ENCODE measurements around the gene EFNA5. TPM values are rescaled to one million over a fixed set of nuclear protein-coding genes. Genes with fewer than 3 reads are reported as not detected.
A peak's percentile ranks its signal among the peaks of the same experiment; 100 is the strongest.

The EFNA5 gene
- total RNA-seq, 1 experiment from 2014 or later = 51.2 TPM

- POLR2A ChIA-PET = interaction anchor here (0.9 to 2.0 kb wide), 2 partner anchors 12 to 186 kb away, joined by 3 to 9 read pairs; no protein-coding TSS in a partner anchor
- no peak for TF ChIP-seq CTCF (IDR thresholded peaks at IDR 0.05; ENCODE audit: unreplicated experiment)
- Mint-ChIP-seq H3K36me3 (ENCODE audit: insufficient read depth, unreplicated experiment) (peaks cover 24% of the 10 kb centered on the region), H3K4me1 (ENCODE audit: insufficient read depth, unreplicated experiment) (peaks cover 57% of the 10 kb centered on the region), H3K27me3 (ENCODE audit: insufficient read depth, unreplicated experiment) (no peaks in the 10 kb centered on the region), H3K27ac (ENCODE audit: low read depth, unreplicated experiment) (no peak overlapping the region), H3K4me3 (ENCODE audit: unreplicated experiment) (no peak overlapping the region), H3K9me3 (ENCODE audit: unreplicated experiment) (no peaks in the 10 kb centered on the region)
- no TSS peak for BruUV-seq (replicated peaks)
- intact Hi-C loops (cut with micrococcal nuclease) = no loop called here
- DNase-seq (ENCODE audit: unreplicated experiment) = no peak
- CTCF ChIA-PET = interaction anchor here (0.6 to 1.1 kb wide), 2 partner anchors 20 to 113 kb away, joined by 3 read pairs; no protein-coding TSS in a partner anchor
Measured at GRCh38 chr5:107391787-107392186, 278.9 kb downstream of the EFNA5 start.

DNA sequence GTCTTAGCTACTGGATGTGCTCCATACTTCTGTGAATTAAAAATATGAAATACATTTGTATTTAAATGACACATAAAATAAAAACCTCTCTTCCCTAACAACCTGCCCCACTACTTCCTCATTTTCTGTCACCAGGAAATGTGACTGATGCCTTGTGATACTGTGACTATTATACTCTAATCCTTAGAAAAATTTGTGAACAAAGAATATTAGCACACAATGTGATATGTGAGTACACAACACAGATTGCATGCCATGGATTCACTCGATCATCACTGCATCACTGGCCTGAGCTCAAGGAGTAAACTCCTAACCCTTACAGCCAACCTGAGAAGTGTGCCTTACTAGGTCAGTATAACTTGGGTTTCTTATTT is 281.0 kb downstream of the EFNA5 start:
- Mint-ChIP-seq H3K4me1 (ENCODE audit: insufficient read depth, unreplicated experiment) (peaks cover 49% of the 10 kb centered on the region), H3K27me3 (ENCODE audit: insufficient read depth, unreplicated experiment) (no peaks in the 10 kb centered on the region), H3K36me3 (ENCODE audit: insufficient read depth, unreplicated experiment) (peaks cover 32% of the 10 kb centered on the region), H3K9me3 (ENCODE audit: unreplicated experiment) (no peaks in the 10 kb centered on the region), H3K27ac (ENCODE audit: low read depth, unreplicated experiment) (no peak overlapping the region), H3K4me3 (ENCODE audit: unreplicated experiment) (no peak overlapping the region)
- BruUV-seq (replicated peaks) = no TSS peak
- DNase-seq (ENCODE audit: unreplicated experiment) = no peak
- ChIA-PET POLR2A (interaction anchor here (0.8 to 4.2 kb wide), 18 partner anchors 7 to 282 kb away, joined by 3 to 31 read pairs (median 4); no protein-coding TSS in a partner anchor), CTCF (interaction anchor here (0.7 to 1.2 kb wide), 8 partner anchors 10 to 291 kb away, joined by 3 to 5 read pairs (median 3); no protein-coding TSS in a partner anchor)
- no peak for TF ChIP-seq CTCF (IDR thresholded peaks at IDR 0.05; ENCODE audit: unreplicated experiment)
- intact Hi-C loops (cut with micrococcal nuclease) = loop anchor here (2.0 kb wide), 3 partner anchors 41 to 283 kb away; no protein-coding TSS in a partner anchor

DNA sequence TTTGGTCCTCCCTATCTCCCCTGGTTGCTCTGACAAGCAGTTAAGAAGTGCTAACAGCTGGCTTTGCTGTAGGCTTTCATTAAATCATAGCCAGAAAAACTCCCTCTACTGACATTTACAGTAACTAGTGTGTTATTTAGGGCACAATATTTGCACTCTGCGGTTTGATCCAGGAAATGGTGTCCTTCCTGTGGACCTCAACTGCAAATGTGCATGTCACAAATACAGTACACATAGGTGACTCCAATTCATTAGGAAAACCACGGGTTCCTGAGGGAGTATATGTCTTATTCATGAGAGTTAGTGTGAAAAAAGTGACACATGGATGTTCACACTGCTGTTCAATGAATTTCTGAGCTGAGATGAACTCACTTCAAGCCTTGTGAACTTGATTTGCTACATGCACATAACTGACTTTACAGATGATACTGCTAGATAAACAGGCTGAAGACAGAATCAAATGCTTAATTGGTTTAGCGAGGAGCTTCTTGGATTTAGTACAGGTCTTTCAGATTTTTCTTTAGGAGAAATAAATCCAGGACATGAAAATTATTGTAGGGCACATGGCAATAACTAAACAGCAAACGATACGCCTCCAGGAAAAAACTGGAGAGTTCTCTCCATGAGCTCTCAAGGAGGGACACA is 281.5 kb downstream of the EFNA5 start:
- peak; percentile 67 for DNase-seq (ENCODE audit: unreplicated experiment)
- Mint-ChIP-seq H3K27me3 (ENCODE audit: insufficient read depth, unreplicated experiment) (no peaks in the 10 kb centered on the region), H3K36me3 (ENCODE audit: insufficient read depth, unreplicated experiment) (peaks cover 35% of the 10 kb centered on the region), H3K9me3 (ENCODE audit: unreplicated experiment) (no peaks in the 10 kb centered on the region), H3K4me1 (ENCODE audit: insufficient read depth, unreplicated experiment) (peaks cover 45% of the 10 kb centered on the region), H3K27ac (ENCODE audit: low read depth, unreplicated experiment) (peak overlapping the region; percentile 75), H3K4me3 (ENCODE audit: unreplicated experiment) (no peak overlapping the region)
- BruUV-seq (replicated peaks) = no TSS peak
- ChIA-PET POLR2A (interaction anchor here (0.8 to 4.2 kb wide), 24 partner anchors 8 to 283 kb away, joined by 3 to 31 read pairs (median 4); no protein-coding TSS in a partner anchor), CTCF (interaction anchor here (0.7 to 1.2 kb wide), 9 partner anchors 10 to 184 kb away, joined by 3 to 5 read pairs (median 3); no protein-coding TSS in a partner anchor)
- intact Hi-C loops (cut with micrococcal nuclease) = loop anchor here (2.0 kb wide), 3 partner anchors 42 to 284 kb away; no protein-coding TSS in a partner anchor
- no peak for TF ChIP-seq CTCF (IDR thresholded peaks at IDR 0.05; ENCODE audit: unreplicated experiment)

- Mint-ChIP-seq H3K27ac (ENCODE audit: low read depth, unreplicated experiment) (peak overlapping the region; percentile 75), H3K4me3 (ENCODE audit: unreplicated experiment) (peak overlapping the region; percentile 57), H3K4me1 (ENCODE audit: insufficient read depth, unreplicated experiment) (peaks cover 45% of the 10 kb centered on the region), H3K27me3 (ENCODE audit: insufficient read depth, unreplicated experiment) (no peaks in the 10 kb centered on the region), H3K9me3 (ENCODE audit: unreplicated experiment) (no peaks in the 10 kb centered on the region), H3K36me3 (ENCODE audit: insufficient read depth, unreplicated experiment) (peaks cover 35% of the 10 kb centered on the region)
- no TSS peak for BruUV-seq (replicated peaks)
- no peak for TF ChIP-seq CTCF (IDR thresholded peaks at IDR 0.05; ENCODE audit: unreplicated experiment)
- peak; percentile 90 for DNase-seq (ENCODE audit: unreplicated experiment)
- POLR2A ChIA-PET = interaction anchor here (0.7 to 4.2 kb wide), 24 partner anchors 8 to 1093 kb away, joined by 3 to 31 read pairs (median 5); no protein-coding TSS in a partner anchor
- CTCF ChIA-PET = interaction anchor here (0.5 to 1.4 kb wide), 9 partner anchors 11 to 314 kb away, joined by 3 to 5 read pairs (median 3); no protein-coding TSS in a partner anchor
- intact Hi-C loops (cut with micrococcal nuclease) = loop anchor here (1.0 to 2.0 kb wide), 4 partner anchors 42 to 284 kb away; no protein-coding TSS in a partner anchor
Measured at GRCh38 chr5:107388141-107388861, 282.4 kb downstream of the EFNA5 start.

All from MCF 10A (cell line).